Cerebellar nuclear complex (tissue), 1 donor: ENCODE measurements around the gene THSD8.

Experiments
- DNase-seq, 2 experiments: peaks; one replicate each; lab custom pipeline; 2025; lab: John Stamatoyannopoulos, UW

THSD8 gene

DNA sequence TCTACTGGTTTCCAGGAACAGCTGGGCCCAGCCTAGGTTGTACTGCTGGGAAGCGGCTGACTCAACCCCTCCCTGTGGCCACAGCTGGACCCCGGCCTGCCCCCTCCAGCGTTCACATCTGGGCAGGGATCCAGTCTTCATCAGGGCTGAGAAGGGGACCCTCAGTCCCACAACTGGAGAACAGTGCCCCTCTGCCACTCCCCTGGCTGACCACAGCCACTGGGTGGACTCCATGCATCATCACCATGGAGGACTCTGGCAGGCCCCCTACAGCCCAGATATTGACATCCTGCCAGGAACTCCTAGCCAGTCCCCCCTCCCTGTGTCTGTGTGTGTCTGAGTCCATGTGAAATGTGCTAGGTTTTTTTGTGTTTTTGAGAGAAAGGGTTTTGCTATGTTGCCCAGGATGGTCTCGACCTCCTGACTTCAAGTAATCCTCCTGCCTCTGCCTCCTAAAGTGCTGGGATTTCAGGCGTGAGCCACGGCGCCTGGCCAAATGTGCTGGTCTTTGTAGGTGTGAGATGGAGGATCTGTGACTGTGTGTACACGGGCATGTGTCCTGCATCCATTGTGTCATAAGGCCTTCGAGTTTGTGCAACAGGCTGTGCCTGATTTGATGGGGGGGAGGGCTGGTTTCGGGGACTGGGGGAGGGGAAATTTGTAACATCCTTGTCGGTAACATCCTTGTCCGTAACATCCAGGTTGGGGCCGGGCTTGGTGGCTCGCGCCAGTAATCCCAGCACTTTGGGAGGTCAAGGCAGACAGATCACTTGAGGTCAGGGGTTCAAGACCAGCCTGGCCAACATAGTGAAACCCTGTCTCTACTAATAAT, 22.5 kb upstream of the THSD8 start:
- no peak for DNase-seq

DNA sequence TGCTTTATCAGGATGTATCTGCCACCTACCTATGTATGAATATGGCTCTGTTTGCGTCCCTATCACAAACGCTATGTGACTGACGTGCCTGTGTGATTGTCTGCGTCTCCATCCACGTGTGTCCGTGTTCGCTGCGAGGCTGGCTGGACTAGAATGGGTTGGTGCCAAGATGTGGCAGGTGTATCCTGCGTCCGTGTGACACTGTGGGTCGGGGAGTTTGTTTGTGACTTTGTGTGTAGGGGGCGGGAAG, 19.8 kb upstream of the THSD8 start:
- no peak for DNase-seq

DNA sequence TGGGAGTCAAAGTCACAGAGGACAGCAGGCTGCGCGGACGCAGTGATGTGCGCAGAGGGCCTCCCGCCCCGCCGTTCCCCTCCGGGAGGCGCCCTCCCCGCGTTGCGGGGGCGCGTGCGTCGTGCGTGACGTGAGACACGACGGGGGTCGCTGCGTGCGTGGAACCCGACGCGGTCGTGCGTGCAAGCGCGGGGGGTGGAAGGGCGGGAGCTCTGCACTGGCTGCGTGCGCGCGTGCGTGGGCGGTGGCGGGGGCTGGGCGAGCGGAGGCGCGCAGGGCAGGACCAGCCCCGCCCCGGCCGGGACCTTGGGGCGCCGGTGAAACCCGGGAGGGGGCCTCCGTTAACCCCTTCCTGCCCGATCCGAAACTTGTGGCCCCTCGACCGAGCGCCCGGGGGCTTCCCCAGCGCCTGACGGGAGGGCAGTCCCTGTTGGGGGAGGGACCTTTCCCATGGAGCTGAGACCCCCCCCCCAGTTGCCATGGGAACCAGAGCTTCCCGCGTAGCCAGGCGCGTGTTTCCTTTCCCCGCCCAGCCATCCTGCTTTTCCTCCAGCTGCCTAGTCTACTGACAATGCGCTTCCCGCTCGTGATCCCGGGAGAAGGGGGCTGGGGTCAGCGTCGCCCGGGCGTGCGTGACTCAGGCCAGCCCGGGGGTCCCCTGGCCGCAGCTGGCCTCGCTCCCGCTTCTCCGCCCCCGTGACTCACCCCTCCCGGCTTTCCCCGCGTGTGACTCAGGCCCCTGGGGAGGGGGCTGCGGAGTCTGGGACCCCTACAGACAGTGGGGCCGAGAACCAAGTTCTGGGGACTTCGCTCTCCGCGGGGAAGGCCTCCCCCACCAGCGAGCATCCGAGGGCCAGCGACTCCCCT, 19.2 kb upstream of the THSD8 start:
- peak; percentile 52 to 73 for DNase-seq

DNA sequence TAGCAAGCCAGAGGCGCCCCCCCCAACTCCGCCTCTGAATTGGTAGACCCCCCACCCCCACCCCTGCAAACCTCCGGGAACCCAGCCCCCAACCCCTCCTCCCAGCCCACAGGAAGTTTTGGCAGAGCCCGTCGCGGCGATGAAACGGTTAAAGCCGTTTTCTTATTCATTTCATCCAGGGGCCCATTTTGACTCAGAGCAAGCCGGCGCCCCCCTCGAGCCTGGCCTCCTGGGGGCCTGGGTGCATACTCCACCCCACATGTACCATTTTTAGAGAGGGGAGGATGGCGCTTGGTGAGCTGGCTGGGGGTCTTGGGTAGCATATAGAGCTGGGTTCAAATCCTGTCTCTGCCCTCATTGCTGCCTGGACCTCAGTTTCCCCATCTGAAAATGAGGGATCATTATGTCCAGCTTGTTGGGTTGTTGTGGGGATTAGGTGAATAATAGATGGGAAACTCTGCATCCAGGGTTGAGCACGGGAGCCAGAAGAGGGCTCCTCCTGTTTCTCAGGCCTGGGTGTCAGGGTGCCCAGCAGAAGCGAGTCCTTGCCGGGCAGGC, 18.5 kb upstream of the THSD8 start:
- no peak for DNase-seq

DNA sequence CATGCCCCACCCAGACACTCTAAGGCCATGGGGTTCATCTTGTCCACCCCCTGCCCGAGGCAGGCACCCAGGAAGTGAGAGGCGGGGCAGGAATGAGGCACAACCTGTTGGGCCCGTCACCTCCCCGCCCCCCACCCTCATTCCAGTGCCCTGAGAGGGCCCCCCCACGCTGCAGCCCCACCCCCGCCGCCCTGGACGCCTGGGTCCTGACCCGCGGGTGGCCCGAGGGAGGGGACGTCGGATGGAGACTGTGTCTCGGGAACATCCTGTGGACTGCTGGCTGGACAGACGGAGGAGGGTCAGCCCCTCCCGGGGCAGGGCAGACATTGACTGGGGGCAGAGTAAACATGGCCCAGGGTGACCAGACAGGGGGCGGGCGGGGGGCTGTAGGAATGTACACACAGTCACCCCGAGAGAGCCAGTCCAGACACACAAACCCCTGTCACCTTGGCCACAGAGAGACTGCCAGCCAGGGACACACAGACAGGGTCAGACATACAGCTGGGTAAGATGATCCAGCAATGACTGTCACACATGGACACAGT, 17.9 kb upstream of the THSD8 start:
- no peak for DNase-seq

DNA sequence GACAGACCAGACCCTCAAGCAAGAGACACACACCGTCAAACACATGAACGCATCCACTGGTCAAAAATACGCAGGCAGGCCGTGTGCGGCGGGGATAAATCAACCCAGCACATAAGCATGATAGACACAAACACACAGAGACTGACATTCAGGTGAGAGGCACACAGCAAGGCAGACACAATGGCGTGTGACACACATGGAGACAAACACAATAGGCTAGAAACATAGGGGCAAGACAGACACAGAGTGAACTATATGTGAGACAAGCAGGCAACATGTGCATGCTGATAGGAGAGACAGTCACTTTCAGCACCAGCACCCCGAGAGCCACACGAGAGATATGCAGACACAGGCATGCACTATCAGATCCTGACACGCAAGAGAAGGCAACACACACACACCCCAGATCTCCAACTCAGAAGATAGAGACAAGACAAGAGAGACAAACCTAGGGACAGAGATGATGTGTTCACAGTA, 17.4 kb upstream of the THSD8 start:
- no peak for DNase-seq

DNA sequence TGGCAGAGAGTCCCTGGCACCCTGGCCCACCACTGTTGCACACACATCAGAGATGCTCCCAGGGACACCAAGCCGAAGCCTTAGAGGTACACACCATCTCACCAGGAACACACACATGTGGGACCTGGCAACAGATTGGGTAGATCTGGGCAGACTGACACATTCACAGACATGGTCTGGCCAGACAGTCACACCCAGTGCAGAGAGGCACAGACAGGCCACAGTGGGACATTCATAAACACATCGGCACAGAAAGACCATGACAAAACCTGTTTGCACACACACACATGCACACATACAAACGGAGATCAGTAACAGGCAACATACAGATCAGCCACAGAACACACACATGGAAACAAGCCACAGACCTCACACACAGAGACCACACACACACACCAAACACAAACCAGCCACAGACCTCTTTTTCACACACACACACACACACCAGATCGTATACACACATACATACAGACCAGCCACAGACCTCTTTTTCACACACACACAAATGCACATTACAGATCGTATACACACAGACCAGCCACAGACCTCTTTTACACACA, 16.9 kb upstream of the THSD8 start:
- no peak for DNase-seq

DNA sequence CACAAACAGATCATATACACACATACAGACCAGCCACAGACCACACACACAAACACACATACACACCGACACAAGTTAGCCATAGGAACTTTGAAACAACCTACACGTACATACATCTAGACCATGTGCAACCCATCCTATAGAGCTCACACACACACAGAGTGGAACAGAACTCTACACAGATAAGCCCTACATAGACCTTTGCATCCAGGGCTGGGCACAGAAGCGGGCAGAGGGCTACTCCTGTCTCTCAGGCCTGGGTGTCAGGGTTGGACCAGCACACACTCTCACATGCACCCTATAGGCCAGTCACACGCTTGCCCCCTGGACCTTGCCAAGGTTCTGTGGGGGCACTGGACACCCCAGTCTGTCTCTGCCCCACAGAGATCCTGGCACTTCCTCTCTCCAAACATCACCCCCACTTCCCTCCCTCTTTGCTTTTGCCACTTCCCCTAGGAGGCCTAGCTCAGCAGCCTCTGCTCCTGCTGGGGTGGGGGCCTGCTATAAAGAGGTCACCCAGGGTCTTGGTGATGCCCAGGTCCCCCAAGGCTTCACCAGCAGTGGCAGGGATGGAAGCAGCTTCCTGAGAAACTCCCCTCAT, 16.3 kb upstream of the THSD8 start:
- DNase-seq = no peak

DNA sequence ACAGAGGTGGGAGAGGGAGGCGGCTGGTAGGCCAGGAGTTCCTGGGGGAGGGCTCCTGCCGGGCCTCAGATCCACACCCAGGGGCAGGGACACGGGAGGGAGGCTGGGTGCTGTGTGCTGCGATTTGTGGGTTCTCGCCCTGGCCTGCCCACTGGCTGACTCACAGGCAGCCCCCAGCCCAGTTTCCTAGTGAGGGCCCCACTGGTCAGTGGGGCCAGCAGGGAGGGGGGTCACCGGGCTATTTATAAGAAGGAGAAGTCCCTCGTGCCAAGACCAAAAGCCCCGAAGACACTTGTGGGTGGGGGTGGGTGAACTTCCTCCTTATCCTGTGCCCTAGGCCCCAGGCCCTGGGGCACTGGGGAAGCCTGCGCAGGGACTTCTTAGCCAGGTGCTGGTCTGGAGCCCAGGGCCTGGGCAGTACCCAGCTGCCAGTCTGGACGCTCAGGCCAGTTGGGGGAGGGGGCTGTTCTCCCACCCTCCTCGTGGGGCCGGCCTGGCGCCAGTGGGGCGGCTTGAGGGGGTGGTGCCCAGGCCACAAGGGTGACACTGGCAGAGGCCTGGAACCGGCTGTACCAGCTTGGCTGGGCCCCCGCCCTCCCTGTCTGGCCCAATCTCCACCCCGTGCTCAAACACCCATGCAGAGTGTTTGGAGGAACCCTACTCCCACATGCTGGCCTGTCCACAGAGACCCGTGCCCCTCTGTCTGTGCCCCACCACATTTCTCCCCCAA, 15.6 kb upstream of the THSD8 start:
- no peak for DNase-seq

DNA sequence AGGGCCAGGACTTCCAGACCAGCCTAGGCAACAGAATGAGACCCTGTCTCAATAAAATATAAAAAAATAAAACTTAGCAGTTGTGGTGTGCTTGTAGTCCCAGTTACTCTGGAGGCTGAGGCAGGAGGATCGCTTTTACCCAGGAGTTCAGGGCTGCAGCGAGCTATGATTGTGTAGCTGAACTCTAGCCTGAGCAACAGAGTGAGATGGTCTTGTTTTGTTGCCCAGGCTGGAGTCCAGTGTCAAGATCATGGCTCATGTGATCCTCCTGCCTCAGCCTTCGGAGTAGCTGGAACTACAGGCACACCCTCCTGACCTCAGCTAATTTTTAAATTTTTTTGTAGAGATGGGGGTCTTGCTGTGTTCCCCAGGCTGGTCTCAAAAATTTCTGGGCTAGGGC, 14.9 kb upstream of the THSD8 start:
- DNase-seq = no peak

DNA sequence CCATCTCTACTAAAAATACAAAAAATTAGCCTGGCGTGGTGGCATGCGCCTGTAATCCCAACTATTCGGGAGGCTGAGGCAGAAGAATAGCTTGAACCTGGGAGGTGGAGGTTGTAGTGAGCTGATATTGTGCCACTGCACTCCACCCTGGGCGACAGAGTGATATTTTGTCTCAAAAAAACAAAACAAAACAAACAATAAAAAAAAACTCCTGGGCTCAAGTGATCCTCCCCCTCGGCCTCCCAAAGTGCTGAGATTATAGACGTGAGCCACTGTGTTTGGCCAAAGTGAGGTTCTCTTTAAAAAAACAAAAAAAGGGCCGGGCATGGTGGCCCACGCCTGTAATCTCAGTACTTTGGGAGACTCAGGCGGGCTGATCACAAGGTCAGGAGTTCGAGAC, 14.4 kb upstream of the THSD8 start:
- no peak for DNase-seq

DNA sequence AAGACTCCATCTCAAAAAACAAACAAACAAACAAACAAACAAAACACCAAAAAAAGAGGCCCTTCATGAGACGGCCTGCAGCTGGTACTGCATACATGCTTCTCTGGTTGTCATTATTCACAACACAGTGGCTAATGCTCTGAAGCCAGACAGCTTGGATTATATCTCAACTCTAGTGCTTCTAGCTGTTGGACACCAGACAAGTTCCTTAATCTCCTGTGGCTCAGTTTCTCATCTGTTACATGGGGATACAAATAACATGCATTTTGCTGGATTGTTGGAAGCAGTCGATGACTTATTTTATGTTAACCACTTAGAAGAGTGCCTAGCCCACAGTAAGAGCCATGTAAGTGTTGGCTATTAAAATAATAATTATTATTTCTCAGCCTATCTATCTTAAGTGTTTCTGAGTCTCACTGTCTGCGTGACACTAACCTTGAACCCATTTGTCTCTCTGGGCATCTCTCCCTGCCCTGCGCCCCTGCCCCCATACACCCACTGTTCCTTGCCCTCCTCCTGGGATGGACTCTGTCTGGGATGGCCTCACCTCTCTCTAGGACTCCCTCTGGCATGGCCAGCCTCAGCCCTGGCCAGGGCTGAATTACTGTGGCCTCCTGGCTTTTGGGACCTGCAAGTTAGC, 13.7 kb upstream of the THSD8 start:
- no peak for DNase-seq

DNA sequence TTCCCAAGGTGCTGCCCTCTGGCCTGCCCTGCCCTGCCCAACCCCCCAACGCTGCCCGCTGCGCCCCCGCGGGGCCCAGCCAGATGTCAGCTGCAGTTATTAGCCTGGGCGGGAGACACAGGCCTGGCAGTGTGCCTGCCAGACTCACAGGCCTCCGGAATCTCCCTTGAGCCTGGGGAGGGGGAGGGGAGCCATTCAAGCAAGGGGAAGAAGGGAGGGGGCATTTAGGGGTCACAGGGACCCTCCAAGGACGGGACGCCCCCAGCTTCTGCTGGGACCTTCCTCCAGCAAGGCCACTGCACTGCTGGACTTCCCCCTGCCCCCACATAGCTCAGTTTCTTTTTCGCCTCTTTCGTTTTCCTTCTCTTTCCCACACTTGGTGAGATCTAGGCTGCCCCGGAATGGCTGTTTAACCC, 13.2 kb upstream of the THSD8 start:
- DNase-seq = no peak

DNA sequence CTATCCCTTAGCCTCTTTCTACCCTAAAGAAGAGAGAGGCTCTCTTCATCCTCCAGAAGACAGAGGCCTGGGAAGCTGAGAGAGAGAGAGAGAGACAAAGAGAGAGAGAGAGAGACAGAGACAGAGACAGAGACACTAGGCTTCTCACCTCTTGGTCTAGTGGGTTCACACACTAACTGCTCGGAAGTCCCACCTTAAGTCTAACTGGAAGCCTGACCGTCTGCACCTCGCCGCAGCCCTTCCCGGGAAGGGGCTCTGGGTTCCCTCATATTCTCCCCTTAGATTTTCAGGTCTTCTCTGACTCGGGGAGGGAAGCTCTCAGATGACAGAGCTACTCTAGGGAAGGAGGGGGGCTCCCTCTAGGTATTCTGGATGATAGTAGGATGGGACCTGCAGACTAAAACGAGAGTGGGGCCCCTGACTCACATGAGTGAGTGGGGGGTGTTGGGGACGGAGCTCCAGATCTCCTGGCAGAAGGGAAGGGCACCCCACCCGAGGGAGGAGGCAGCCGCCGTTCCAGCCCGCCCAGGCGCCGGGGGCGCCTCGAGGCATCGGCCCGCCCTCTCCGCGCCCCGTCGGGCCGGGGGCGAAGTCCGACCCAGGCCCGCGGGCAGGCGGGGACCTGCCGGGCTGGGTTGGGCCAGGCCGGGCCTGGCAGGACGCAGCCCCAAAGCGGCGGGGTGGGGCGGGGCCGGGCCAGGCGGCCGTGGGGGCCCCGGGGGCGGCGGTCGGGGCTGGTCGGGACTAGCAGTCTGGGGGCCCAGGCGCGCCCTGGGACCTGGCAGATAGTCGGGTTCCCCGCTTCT, 12.6 kb upstream of the THSD8 start:
- DNase-seq = no peak

DNA sequence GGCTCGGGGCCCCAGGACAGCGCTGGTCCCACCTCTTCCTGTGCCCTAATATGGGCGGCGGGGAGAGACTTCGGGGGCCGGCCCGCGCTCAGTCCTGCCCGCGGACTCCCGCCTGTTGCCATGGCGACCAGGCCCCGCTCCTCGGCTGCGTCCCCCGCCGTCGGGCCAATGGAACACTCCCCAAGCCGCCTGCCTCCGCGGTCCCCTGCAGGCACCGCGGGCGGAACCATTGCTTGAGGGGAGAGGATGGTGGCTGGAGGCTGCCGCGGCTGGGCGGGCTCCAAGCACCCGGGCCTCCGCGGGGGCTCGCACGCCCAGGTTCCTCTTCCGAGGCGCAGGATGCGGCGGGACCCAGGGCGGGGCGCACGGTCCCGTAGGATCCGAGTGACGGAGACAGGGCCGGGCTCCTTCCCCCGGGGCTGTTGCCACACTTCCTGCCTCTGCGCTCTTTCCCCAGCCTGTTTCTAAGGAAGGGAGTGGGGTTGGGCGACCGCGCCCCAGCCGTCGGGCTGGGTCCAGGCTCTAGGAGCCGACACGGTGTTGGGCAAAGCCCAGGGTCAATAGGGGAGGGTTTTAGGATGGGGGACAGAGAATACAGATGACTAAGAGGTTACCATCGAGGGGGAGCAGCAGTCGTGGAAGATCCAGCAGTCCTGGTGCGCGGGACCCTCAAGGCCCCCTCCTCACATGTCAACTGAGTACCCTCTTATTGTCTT, 11.8 kb upstream of the THSD8 start:
- peak; percentile 60 to 88 for DNase-seq

DNA sequence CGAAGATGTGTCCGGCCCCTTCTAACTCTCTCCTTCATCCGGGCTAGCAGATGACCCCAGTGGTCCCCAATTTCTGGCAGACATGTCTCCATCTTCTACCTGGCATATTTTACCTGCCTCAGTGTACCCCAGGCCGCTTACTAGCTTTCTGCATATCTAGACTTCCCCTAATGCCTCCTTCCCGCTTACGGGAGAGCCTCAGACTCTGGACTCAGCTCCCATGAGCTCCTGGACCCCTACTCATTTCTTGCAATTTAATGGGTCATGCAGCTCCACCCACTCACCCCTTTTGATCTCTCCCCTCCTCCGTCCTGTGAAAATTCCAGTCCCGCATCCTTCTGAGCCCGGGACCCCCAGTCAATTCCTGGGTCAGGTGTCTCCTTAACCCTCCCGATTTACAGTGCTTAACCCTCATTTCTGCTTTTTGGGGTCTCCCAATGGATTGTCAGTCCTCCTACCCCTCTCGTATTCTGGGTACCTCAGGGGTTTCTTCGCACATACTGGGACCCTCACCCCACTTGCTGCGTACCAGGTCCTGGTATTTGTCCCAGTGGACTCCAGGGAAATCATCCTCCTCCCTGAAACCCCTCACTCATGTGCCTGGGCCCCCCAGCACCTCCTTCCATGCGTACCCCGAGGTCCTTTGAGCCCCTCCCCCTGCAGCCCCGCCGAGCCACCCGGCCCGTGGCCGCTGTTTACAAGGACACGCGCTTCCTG, 11.1 kb upstream of the THSD8 start:
- DNase-seq = no peak

DNA sequence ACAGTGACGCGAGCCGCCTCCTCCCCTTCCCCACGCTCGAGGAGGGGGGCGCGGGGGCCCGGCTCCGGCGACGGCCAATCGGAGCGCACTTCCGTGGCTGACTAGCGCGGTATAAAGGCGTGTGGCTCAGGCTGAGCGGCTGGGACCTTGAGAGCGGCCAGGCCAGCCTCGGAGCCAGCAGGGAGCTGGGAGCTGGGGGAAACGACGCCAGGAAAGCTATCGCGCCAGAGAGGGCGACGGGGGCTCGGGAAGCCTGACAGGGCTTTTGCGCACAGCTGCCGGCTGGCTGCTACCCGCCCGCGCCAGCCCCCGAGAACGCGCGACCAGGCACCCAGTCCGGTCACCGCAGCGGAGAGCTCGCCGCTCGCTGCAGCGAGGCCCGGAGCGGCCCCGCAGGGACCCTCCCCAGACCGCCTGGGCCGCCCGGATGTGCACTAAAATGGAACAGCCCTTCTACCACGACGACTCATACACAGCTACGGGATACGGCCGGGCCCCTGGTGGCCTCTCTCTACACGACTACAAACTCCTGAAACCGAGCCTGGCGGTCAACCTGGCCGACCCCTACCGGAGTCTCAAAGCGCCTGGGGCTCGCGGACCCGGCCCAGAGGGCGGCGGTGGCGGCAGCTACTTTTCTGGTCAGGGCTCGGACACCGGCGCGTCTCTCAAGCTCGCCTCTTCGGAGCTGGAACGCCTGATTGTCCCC, 10.4 kb upstream of the THSD8 start, which contains the start of gene JUNB:
Gene JUNB (plus strand): TSS at position 142 of the 706 bp plus-strand sequence. CDS start 286 bp downstream, at position 428.
- peak; percentile 36 to 87 for DNase-seq
